ENCODE results near the gene IQGAP2. TPM values are rescaled to one million over a fixed set of nuclear protein-coding genes. Genes with fewer than 3 reads are reported as not detected.

Gene IQGAP2
- polyA plus RNA-seq, 1 donor (not counting 4 experiments of a cell fraction or from before 2014, with no cell fraction given) = 0.14 TPM

DNA sequence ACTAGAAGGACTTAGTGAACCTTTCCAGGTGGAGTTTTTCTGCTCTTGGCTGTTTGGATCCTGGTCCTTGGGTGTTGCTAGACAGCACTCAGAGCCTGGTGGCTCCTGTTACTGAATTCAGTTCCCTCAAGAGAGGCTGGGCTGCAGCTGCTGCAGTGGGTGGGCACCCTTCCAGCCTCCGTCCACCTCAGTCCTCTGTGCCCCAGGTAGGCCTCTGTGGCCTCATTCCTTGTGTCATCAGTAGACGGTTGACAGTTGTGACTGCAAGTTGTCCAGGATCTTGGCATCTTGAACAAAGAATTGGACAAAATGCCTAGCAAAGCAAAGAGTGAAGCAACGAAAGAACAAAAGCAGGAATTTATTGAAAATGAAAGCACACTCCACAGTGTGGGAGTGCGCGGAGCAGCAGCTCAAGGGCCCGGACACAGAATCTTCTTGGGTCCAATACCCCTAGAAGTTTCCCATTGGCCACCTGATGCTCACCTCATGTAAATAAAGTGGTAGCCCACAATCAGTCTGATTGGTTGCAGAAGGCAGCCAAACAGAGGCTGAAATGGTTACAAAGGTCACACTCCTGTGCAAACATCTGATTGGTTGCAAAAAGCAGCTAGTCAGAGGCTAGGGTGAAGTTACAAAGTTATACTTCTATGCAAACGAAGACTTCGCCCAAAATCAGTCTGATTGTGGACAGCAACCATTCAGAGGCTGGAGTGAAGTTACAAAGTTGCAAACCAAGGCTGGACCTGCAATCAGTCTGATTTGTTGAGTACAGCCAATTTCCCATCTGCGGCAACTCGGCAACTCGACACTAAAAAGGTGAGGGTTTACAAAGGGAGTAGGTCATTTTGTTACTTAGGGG is 352.9 kb downstream of the IQGAP2 start:
- H2AFZ ChIP-seq (ENCODE audit: control insufficient read depth, low read length) = no peak overlapping the region
- dilution Hi-C loops (cut with MboI; ENCODE audit: extremely low pct_ligation_motif_present, low sequenced_read_pairs) = no loop called here
- FAIRE-seq (no peak), DNase-seq (ENCODE audit: low read depth, low spot score) (no peak)
- no peak overlapping the region for H3K27ac ChIP-seq (ENCODE audit: control insufficient read depth, insufficient read depth, low read length)
- H3K4me3 ChIP-seq (ENCODE audit: control insufficient read depth in 2 of 3, extremely low read depth in 1 of 3, insufficient read depth in 2 of 3, low read depth in 1 of 3, low read length in 3 of 3) = no peak overlapping the region
- no peaks in the 10 kb centered on the region for H3K36me3 ChIP-seq (ENCODE audit: control insufficient read depth in 2 of 2, extremely low read depth in 1 of 2, insufficient read depth in 2 of 2, low read length in 2 of 2)
- no peak overlapping the region for H3K4me2 ChIP-seq (ENCODE audit: control insufficient read depth, extremely low read depth, insufficient read depth, low read depth, low read length)
- H3K9me3 ChIP-seq (ENCODE audit: control insufficient read depth, low read depth, low read length) = no peaks in the 10 kb centered on the region
- H3K9me1 ChIP-seq (ENCODE audit: control insufficient read depth, extremely low read depth, insufficient read depth, low read length) = no peaks in the 10 kb centered on the region
- no peaks in the 10 kb centered on the region for H4K20me1 ChIP-seq (ENCODE audit: control insufficient read depth, extremely low read depth, insufficient read depth, low read length)
- peaks cover 16% of the 10 kb centered on the region for H3K4me1 ChIP-seq (ENCODE audit: control insufficient read depth, extremely low read depth, insufficient read depth, low read length)
- H3K9ac ChIP-seq (ENCODE audit: control insufficient read depth, extremely low read depth, insufficient read depth, low read length) = no peak overlapping the region
- TF ChIP-seq, protein P1, sequence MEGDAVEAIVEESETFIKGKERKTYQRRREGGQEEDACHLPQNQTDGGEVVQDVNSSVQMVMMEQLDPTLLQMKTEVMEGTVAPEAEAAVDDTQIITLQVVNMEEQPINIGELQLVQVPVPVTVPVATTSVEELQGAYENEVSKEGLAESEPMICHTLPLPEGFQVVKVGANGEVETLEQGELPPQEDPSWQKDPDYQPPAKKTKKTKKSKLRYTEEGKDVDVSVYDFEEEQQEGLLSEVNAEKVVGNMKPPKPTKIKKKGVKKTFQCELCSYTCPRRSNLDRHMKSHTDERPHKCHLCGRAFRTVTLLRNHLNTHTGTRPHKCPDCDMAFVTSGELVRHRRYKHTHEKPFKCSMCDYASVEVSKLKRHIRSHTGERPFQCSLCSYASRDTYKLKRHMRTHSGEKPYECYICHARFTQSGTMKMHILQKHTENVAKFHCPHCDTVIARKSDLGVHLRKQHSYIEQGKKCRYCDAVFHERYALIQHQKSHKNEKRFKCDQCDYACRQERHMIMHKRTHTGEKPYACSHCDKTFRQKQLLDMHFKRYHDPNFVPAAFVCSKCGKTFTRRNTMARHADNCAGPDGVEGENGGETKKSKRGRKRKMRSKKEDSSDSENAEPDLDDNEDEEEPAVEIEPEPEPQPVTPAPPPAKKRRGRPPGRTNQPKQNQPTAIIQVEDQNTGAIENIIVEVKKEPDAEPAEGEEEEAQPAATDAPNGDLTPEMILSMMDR (optimal IDR thresholded peaks at IDR 0.05 in 1 of 3, IDR thresholded peaks at IDR 0.05 in 1 of 3, conservative IDR thresholded peaks at IDR 0.05 in 1 of 3; ENCODE audit: extremely low read depth in 1 of 3, insufficient read depth in 2 of 3, low read length in 3 of 3) = no peak
- TF ChIP-seq EZH2 (IDR thresholded peaks at IDR 0.05; ENCODE audit: low read length) = no peak
- H3K79me2 ChIP-seq (ENCODE audit: control insufficient read depth, insufficient read depth, low read length) = no peaks in the 10 kb centered on the region
- H3K27me3 ChIP-seq (ENCODE audit: control insufficient read depth, extremely low read depth, insufficient read depth, low read length) = no peaks in the 10 kb centered on the region

DNA sequence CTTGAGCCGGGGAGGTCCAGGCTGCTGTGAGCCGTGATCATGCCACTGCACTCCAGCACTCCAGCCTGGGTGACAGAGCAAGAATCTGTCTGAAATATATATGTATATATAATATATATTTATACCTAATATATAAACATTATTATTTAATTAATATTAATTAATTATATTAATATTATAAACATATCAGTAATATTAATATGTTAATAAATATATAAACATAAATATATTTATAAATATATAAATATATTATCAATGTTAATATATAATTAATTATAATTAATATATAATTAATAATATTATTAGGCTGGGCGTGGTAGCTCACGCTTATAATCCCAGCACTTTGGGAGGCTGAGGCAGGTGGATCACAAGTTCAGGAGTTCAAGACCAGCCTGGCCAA is 354.0 kb downstream of the IQGAP2 start:
- TF ChIP-seq EZH2 (IDR thresholded peaks at IDR 0.05; ENCODE audit: low read length) = no peak
- TF ChIP-seq, protein P1 (optimal IDR thresholded peaks at IDR 0.05 in 1 of 3, IDR thresholded peaks at IDR 0.05 in 1 of 3, conservative IDR thresholded peaks at IDR 0.05 in 1 of 3; ENCODE audit: extremely low read depth in 1 of 3, insufficient read depth in 2 of 3, low read length in 3 of 3) = no peak
- Histone ChIP-seq H3K79me2 (ENCODE audit: control insufficient read depth, insufficient read depth, low read length) (no peaks in the 10 kb centered on the region), H3K4me3 (ENCODE audit: control insufficient read depth in 2 of 3, extremely low read depth in 1 of 3, insufficient read depth in 2 of 3, low read depth in 1 of 3, low read length in 3 of 3) (no peak overlapping the region), H2AFZ (ENCODE audit: control insufficient read depth, low read length) (no peak overlapping the region), H3K4me1 (ENCODE audit: control insufficient read depth, extremely low read depth, insufficient read depth, low read length) (peaks cover 14% of the 10 kb centered on the region), H3K27me3 (ENCODE audit: control insufficient read depth, extremely low read depth, insufficient read depth, low read length) (no peaks in the 10 kb centered on the region), H3K9me3 (ENCODE audit: control insufficient read depth, low read depth, low read length) (no peaks in the 10 kb centered on the region), H3K9me1 (ENCODE audit: control insufficient read depth, extremely low read depth, insufficient read depth, low read length) (no peaks in the 10 kb centered on the region), H4K20me1 (ENCODE audit: control insufficient read depth, extremely low read depth, insufficient read depth, low read length) (no peaks in the 10 kb centered on the region), H3K4me2 (ENCODE audit: control insufficient read depth, extremely low read depth, insufficient read depth, low read depth, low read length) (no peak overlapping the region), H3K27ac (ENCODE audit: control insufficient read depth, insufficient read depth, low read length) (no peak overlapping the region), H3K9ac (ENCODE audit: control insufficient read depth, extremely low read depth, insufficient read depth, low read length) (no peak overlapping the region), H3K36me3 (ENCODE audit: control insufficient read depth in 2 of 2, extremely low read depth in 1 of 2, insufficient read depth in 2 of 2, low read length in 2 of 2) (no peaks in the 10 kb centered on the region)
- FAIRE-seq (no peak), DNase-seq (ENCODE audit: low read depth, low spot score) (no peak)
- dilution Hi-C loops (cut with MboI; ENCODE audit: extremely low pct_ligation_motif_present, low sequenced_read_pairs) = no loop called here

Small RNAs within 50 kb of the gene (small RNA-seq; reads per million reads assigned to genes)
- gene RF02154 (ENCODE audit: insufficient read length in 3 of 3, low read depth in 3 of 3, low replicate concordance in 1 of 3) (0 reads per million in 3 experiments), gene RF02155 (ENCODE audit: insufficient read length in 3 of 3, low read depth in 3 of 3, low replicate concordance in 1 of 3) (0 reads per million in 3 experiments)

Other genes starting within 250 kb of the IQGAP2 start
- 0.03 TPM in 1 of 3 replicates, not detected in the others for gene F2RL2, start 220.1 kb downstream of the IQGAP2 start, polyA plus RNA-seq

Measured in keratinocyte (primary cell).